Measurements from ENCODE around the gene BZW1. TPM values are rescaled to one million over a fixed set of nuclear protein-coding genes. Genes with fewer than 3 reads are reported as not detected.

Gene BZW1
- total RNA-seq, 2 donors from 2014 or later, result 219 to 232 TPM

DNA sequence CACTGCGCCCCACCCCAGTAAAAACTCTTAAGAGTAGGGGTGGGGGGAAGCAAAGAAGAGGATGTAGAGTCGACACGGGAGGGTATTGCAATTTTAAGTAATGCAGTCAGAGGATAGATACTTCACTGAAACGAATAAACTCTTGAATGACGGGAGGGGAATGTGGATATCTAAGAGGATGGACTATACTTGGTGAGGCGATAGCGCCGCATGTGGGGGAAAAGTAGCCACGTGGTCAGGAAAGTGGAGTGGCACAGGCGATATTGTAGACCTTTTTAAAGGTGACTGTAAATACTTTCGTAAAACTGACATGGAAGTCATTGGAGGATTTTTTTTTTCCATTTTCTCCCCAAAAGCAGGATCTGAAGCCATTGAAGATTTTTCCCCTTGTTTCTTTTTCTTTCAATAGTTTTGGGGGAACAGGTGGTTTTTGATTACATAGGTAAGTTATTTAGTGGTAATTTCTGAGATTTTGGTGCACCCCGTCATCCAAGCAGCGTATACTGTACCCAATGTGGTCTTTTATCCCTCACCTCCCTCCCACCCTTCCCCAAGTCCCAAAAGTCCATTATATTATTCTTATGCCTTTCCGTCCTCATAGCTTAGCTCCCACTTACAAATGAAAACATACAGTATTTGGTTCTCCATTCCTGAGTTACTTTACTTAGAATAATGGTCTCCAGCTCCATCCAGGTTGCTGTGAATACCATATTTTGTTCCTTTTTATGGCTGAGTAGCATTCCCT lies 39.0 kb downstream of the BZW1 start:
- Histone ChIP-seq H3K27me3 (replicated peaks; ENCODE audit: insufficient read depth) (no peaks in the 10 kb centered on the region), H3K36me3 (peaks cover 0 to 34% of the 10 kb centered on the region in 2 donors), H3K9me3 (no peaks in the 10 kb centered on the region), H3K4me1 (replicated peaks) (no peaks in the 10 kb centered on the region), H3K4me3 (no peak overlapping the region), H3K27ac (no peak overlapping the region)
- TF ChIP-seq POLR2A (IDR thresholded peaks at IDR 0.05), result no peak
- TF ChIP-seq POLR2AphosphoS5 (IDR thresholded peaks at IDR 0.05), result no peak
- TF ChIP-seq, protein P1, sequence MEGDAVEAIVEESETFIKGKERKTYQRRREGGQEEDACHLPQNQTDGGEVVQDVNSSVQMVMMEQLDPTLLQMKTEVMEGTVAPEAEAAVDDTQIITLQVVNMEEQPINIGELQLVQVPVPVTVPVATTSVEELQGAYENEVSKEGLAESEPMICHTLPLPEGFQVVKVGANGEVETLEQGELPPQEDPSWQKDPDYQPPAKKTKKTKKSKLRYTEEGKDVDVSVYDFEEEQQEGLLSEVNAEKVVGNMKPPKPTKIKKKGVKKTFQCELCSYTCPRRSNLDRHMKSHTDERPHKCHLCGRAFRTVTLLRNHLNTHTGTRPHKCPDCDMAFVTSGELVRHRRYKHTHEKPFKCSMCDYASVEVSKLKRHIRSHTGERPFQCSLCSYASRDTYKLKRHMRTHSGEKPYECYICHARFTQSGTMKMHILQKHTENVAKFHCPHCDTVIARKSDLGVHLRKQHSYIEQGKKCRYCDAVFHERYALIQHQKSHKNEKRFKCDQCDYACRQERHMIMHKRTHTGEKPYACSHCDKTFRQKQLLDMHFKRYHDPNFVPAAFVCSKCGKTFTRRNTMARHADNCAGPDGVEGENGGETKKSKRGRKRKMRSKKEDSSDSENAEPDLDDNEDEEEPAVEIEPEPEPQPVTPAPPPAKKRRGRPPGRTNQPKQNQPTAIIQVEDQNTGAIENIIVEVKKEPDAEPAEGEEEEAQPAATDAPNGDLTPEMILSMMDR (IDR thresholded peaks at IDR 0.05), result no peak
- no peak for DNase-seq (ENCODE audit: low spot score)
- intact Hi-C loops (cut with DNase I), result no loop called here
- WGBS, result 91% methylated on average over 14 of the region's 14 CpGs

DNA sequence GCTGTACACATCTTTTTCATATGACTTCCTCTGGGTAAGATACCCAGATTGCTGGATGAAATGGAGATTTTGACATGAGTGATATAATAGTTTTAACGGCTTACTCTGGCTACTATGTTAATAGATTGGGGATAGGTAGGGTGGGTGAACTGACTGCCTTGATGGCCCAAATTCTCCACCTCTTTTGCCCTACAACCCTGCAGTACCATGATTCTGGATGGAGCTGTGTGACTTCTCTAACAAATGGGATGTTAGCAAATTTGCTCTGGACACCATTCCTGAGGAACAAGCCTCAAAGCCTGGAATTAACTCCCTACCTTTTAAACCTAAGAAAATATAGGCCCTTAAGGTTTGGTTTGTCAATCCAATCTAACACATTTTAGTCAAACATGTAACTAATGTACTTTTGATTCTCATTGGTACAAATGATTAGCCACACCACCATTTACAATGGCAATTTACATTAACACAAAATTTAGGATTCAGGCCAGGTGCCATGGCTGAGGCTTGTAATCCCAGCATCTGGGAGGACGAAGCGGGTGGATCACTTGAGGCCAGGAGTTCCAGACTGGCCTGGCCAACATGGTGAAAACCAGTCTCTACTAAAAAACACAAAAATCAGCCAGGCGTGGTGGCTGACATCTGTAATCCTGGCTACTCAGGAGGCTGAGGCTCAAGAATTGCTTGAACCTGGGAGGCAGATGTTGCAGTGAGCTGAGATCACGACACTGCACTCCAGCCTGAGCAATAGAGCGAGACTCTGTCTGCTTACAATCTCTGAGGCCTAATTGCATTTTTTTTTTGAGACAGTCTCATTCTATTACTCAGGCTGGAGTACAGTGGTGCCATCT lies 39.9 kb downstream of the BZW1 start:
- Histone ChIP-seq H3K36me3 (peaks cover 0 to 43% of the 10 kb centered on the region in 2 donors), H3K9me3 (no peaks in the 10 kb centered on the region), H3K4me3 (no peak overlapping the region), H3K27ac (no peak overlapping the region), H3K4me1 (replicated peaks) (no peaks in the 10 kb centered on the region), H3K27me3 (replicated peaks; ENCODE audit: insufficient read depth) (no peaks in the 10 kb centered on the region)
- no peak for DNase-seq (ENCODE audit: low spot score)
- WGBS, result 94% methylated on average over 6 of the region's 6 CpGs
- intact Hi-C loops (cut with DNase I), result no loop called here
- TF ChIP-seq POLR2A (IDR thresholded peaks at IDR 0.05) (no peak), POLR2AphosphoS5 (IDR thresholded peaks at IDR 0.05) (no peak)
- TF ChIP-seq, protein P1 (IDR thresholded peaks at IDR 0.05), result no peak

DNA sequence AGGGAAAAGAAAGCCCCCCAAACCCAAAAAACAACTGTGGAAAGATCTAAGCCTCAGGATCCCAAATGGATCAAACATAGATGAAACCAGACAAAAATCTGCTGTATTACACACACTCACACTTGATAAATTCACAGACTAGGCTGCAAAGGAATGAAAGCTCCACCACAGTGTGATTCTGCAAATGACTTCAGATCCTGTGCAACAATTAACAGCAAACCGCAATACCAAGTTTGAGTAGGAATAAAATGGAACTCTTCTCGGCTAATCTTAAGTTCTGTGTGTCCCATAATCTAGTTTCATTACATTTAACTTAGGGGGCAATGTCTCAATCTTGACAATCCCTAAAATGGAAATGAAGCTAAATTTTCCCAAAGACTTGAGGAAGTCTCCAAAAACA lies 40.9 kb downstream of the BZW1 start:
- peaks cover 0 to 51% of the 10 kb centered on the region in 2 donors for H3K36me3 ChIP-seq
- 99% methylated on average over 2 of the region's 2 CpGs for WGBS
- no peak for DNase-seq (ENCODE audit: low spot score)
- H3K27me3 ChIP-seq (replicated peaks; ENCODE audit: insufficient read depth), result no peaks in the 10 kb centered on the region
- no peaks in the 10 kb centered on the region for H3K4me1 ChIP-seq (replicated peaks)
- intact Hi-C loops (cut with DNase I), result no loop called here
- no peak overlapping the region for H3K4me3 ChIP-seq
- H3K9me3 ChIP-seq, result no peaks in the 10 kb centered on the region
- H3K27ac ChIP-seq, result no peak overlapping the region
- TF ChIP-seq POLR2A (IDR thresholded peaks at IDR 0.05) (no peak), POLR2AphosphoS5 (IDR thresholded peaks at IDR 0.05) (no peak)
- TF ChIP-seq, protein P1 (IDR thresholded peaks at IDR 0.05), result no peak

DNA sequence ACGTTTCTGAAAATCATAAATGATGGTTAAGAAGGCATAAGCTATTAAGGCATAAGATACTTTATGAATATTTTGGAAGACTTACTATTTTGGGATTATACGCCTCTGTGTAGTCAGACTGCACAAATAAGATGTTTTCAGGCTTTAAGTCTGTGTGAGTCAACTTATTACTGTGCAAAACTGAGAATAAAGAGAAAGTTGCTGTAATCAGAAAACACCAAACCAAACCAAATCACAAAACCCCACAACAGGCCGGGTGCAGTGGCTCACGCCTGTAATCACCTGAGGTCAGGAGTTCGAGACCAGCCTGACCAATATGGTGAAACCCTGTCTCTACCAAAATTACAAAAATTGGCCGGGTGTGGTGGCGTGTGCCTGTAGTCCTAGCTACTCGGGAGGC lies 45.1 kb downstream of the BZW1 start:
- intact Hi-C loops (cut with DNase I), result no loop called here
- WGBS, result 89% methylated on average over 8 of the region's 8 CpGs
- Histone ChIP-seq H3K4me1 (replicated peaks) (peaks cover 5% of the 10 kb centered on the region), H3K9me3 (no peaks in the 10 kb centered on the region), H3K27ac (no peak overlapping the region), H3K4me3 (no peak overlapping the region), H3K36me3 (peaks cover 2 to 47% of the 10 kb centered on the region in 2 donors), H3K27me3 (replicated peaks; ENCODE audit: insufficient read depth) (no peaks in the 10 kb centered on the region)
- TF ChIP-seq POLR2A (IDR thresholded peaks at IDR 0.05) (no peak), POLR2AphosphoS5 (IDR thresholded peaks at IDR 0.05) (no peak)
- TF ChIP-seq, protein P1 (IDR thresholded peaks at IDR 0.05), result no peak
- DNase-seq (ENCODE audit: low spot score), result no peak

All from prostate gland (tissue), 2 donors.